ENCODE data around the gene CSF2. TPM values are rescaled to one million over a fixed set of nuclear protein-coding genes. Genes with fewer than 3 reads are reported as not detected.

The CSF2 gene
- total RNA-seq, 1 experiment from 2014 or later, result not detected

GRCh38 chr5:132063090-132063911, 10.3 kb upstream of the CSF2 start:
- peaks cover 3% of the 10 kb centered on the region; the same call in 1 of the 2 replicates for H3F3A ChIP-seq (ENCODE audit: insufficient read depth, low read depth)
- no peak overlapping the region for H3K4me2 ChIP-seq
- DNase-seq, result peak in 1 of 2 experiments; percentile 63
- POLR2A ChIA-PET (ENCODE audit: unreplicated experiment), result interaction anchor here (0.5 to 0.7 kb wide), 2 partner anchors 218 to 602 kb away, joined by 3 to 4 read pairs; no protein-coding TSS in a partner anchor
- intact Hi-C loops (cut with micrococcal nuclease; ENCODE audit: unreplicated experiment), result loop anchor here (1.0 to 10.0 kb wide), 7 partner anchors 56 to 802 kb away; partner anchors contain the start of genes GDF9, SLC22A4 and UQCRQ
- H3K36me3 ChIP-seq (ENCODE audit: low read depth), result no peaks in the 10 kb centered on the region
- no peak overlapping the region for H3K27ac ChIP-seq
- no peaks in the 10 kb centered on the region for H4K20me1 ChIP-seq (ENCODE audit: insufficient read depth)
- no peaks in the 10 kb centered on the region for H3K4me1 ChIP-seq (replicated peaks; ENCODE audit: insufficient read depth)
- peak; percentile 98 for TF ChIP-seq CTCF (conservative IDR thresholded peaks at IDR 0.05)
- no peak for TF ChIP-seq EZH2 (IDR thresholded peaks at IDR 0.05; ENCODE audit: low read depth)
- H3K9me2 ChIP-seq (ENCODE audit: insufficient read depth), result no peaks in the 10 kb centered on the region
- no peaks in the 10 kb centered on the region for H3K9me3 ChIP-seq (ENCODE audit: insufficient read depth, low read depth)
- BruUV-seq (replicated peaks), result no TSS peak
- no peak overlapping the region for H3K4me3 ChIP-seq
- no peaks in the 10 kb centered on the region for H3K27me3 ChIP-seq (ENCODE audit: insufficient read depth, low read depth)
- H3K79me2 ChIP-seq (ENCODE audit: low read depth), result no peaks in the 10 kb centered on the region
- H2AFZ ChIP-seq, result no peak overlapping the region
- CTCF ChIA-PET, result interaction anchor here (1.4 kb wide), 1 partner anchor 474 kb away, joined by 5 read pairs; no protein-coding TSS in a partner anchor

GRCh38 chr5:132064140-132064539, 9.4 kb upstream of the CSF2 start:
- no peaks in the 10 kb centered on the region for H3K9me3 ChIP-seq (ENCODE audit: insufficient read depth, low read depth)
- H3K4me1 ChIP-seq (replicated peaks; ENCODE audit: insufficient read depth), result no peaks in the 10 kb centered on the region
- no peak overlapping the region for H3K4me3 ChIP-seq
- no TSS peak for BruUV-seq (replicated peaks)
- intact Hi-C loops (cut with micrococcal nuclease; ENCODE audit: unreplicated experiment), result loop anchor here (2.0 to 10.0 kb wide), 7 partner anchors 57 to 801 kb away; partner anchors contain the start of genes GDF9, SLC22A4 and UQCRQ
- no peak overlapping the region for H3K4me2 ChIP-seq
- TF ChIP-seq EZH2 (IDR thresholded peaks at IDR 0.05; ENCODE audit: low read depth) (no peak), CTCF (conservative IDR thresholded peaks at IDR 0.05) (no peak)
- no peaks in the 10 kb centered on the region for H3K79me2 ChIP-seq (ENCODE audit: low read depth)
- no peaks in the 10 kb centered on the region for H3K36me3 ChIP-seq (ENCODE audit: low read depth)
- no peak for DNase-seq
- CTCF ChIA-PET, result interaction anchor here (0.6 kb wide), 1 partner anchor 623 kb away, joined by 5 read pairs; no protein-coding TSS in a partner anchor
- H2AFZ ChIP-seq, result no peak overlapping the region
- POLR2A ChIA-PET (ENCODE audit: unreplicated experiment), result no interaction called here
- H4K20me1 ChIP-seq (ENCODE audit: insufficient read depth), result no peaks in the 10 kb centered on the region
- H3K27ac ChIP-seq, result no peak overlapping the region
- peaks cover 3% of the 10 kb centered on the region; the same call in 1 of the 2 replicates for H3F3A ChIP-seq (ENCODE audit: insufficient read depth, low read depth)
- no peaks in the 10 kb centered on the region for H3K27me3 ChIP-seq (ENCODE audit: insufficient read depth, low read depth)
- no peaks in the 10 kb centered on the region for H3K9me2 ChIP-seq (ENCODE audit: insufficient read depth)

GRCh38 chr5:132064738-132065331, 8.8 kb upstream of the CSF2 start:
- no peak overlapping the region for H3K4me2 ChIP-seq
- no peaks in the 10 kb centered on the region for H3K36me3 ChIP-seq (ENCODE audit: low read depth)
- H3K4me1 ChIP-seq (replicated peaks; ENCODE audit: insufficient read depth), result no peaks in the 10 kb centered on the region
- BruUV-seq (replicated peaks), result no TSS peak
- H3K9me3 ChIP-seq (ENCODE audit: insufficient read depth, low read depth), result no peaks in the 10 kb centered on the region
- ChIA-PET CTCF (no interaction called here), POLR2A (ENCODE audit: unreplicated experiment) (no interaction called here)
- H3K27ac ChIP-seq, result no peak overlapping the region
- H3K27me3 ChIP-seq (ENCODE audit: insufficient read depth, low read depth), result no peaks in the 10 kb centered on the region
- no peaks in the 10 kb centered on the region for H3K79me2 ChIP-seq (ENCODE audit: low read depth)
- H3F3A ChIP-seq (ENCODE audit: insufficient read depth, low read depth), result peaks cover 3% of the 10 kb centered on the region; the same call in 1 of the 2 replicates
- H4K20me1 ChIP-seq (ENCODE audit: insufficient read depth), result no peaks in the 10 kb centered on the region
- H2AFZ ChIP-seq, result no peak overlapping the region
- no peak overlapping the region for H3K4me3 ChIP-seq
- no peaks in the 10 kb centered on the region for H3K9me2 ChIP-seq (ENCODE audit: insufficient read depth)
- DNase-seq, result peak; percentile 61 to 76
- TF ChIP-seq EZH2 (IDR thresholded peaks at IDR 0.05; ENCODE audit: low read depth) (no peak), CTCF (conservative IDR thresholded peaks at IDR 0.05) (peak; percentile 95)
- intact Hi-C loops (cut with micrococcal nuclease; ENCODE audit: unreplicated experiment), result loop anchor here (1.0 to 10.0 kb wide), 10 partner anchors 58 to 800 kb away; partner anchors contain the start of genes GDF9, SLC22A4 and UQCRQ

Measured in PC-9 (cell line).